ENCODE data around the gene FAM149B1.

FAM149B1 gene

GRCh38 chr10:73289958-73290357 is 122.0 kb downstream of the FAM149B1 start:
- no peak for DNase-seq

GRCh38 chr10:73293461-73293860 is 125.5 kb downstream of the FAM149B1 start:
- DNase-seq: no peak

Measured in NCI-H1417 treated with DMSO at 0.1 percent for 48 hours (cell line).